Measurements from ENCODE around the gene INTS7. TPM values are rescaled to one million over a fixed set of nuclear protein-coding genes. Genes with fewer than 3 reads are reported as not detected.

The INTS7 gene
- total RNA-seq, 4 donors from 2014 or later, result 8.5 to 26.2 (median 11.4) TPM

- H3K27me3 ChIP-seq, result no peaks in the 10 kb centered on the region
- H3K27ac ChIP-seq, result no peak overlapping the region
- H3K4me1 ChIP-seq, result no peaks in the 10 kb centered on the region
- no peaks in the 10 kb centered on the region for H3K36me3 ChIP-seq
- intact Hi-C loops (cut with DNase I; ENCODE audit: low total_unique reads), result no loop called here
- TF ChIP-seq CTCF (IDR thresholded peaks at IDR 0.05) (no peak), POLR2A (IDR thresholded peaks at IDR 0.05) (no peak)
- H3K9me3 ChIP-seq, result no peaks in the 10 kb centered on the region
- DNase-seq, result no peak
- no peak overlapping the region for H3K4me3 ChIP-seq
Measured at GRCh38 chr1:211951856-211952255, 83.5 kb downstream of the INTS7 start.

- DNase-seq, result no peak
- TF ChIP-seq CTCF (IDR thresholded peaks at IDR 0.05) (no peak), POLR2A (IDR thresholded peaks at IDR 0.05) (no peak)
- no peaks in the 10 kb centered on the region for H3K4me1 ChIP-seq
- intact Hi-C loops (cut with DNase I; ENCODE audit: low total_unique reads), result no loop called here
- no peaks in the 10 kb centered on the region for H3K9me3 ChIP-seq
- H3K27ac ChIP-seq, result no peak overlapping the region
- H3K4me3 ChIP-seq, result no peak overlapping the region
- H3K36me3 ChIP-seq, result no peaks in the 10 kb centered on the region
- H3K27me3 ChIP-seq, result no peaks in the 10 kb centered on the region
Measured at GRCh38 chr1:211948377-211948776, 87.0 kb downstream of the INTS7 start.

GRCh38 chr1:211947396-211948295 lies 87.7 kb downstream of the INTS7 start:
- Histone ChIP-seq H3K4me1 (no peaks in the 10 kb centered on the region), H3K36me3 (no peaks in the 10 kb centered on the region), H3K27ac (no peak overlapping the region), H3K4me3 (no peak overlapping the region), H3K27me3 (no peaks in the 10 kb centered on the region), H3K9me3 (no peaks in the 10 kb centered on the region)
- intact Hi-C loops (cut with DNase I; ENCODE audit: low total_unique reads), result no loop called here
- TF ChIP-seq CTCF (IDR thresholded peaks at IDR 0.05) (no peak), POLR2A (IDR thresholded peaks at IDR 0.05) (no peak)
- no peak for DNase-seq

GRCh38 chr1:211944733-211945500 lies 90.4 kb downstream of the INTS7 start:
- DNase-seq, result no peak
- intact Hi-C loops (cut with DNase I; ENCODE audit: low total_unique reads), result no loop called here

More at GRCh38 chr1:211944733-211945500, 90.4 kb downstream of the INTS7 start:
- no peaks in the 10 kb centered on the region for H3K27me3 ChIP-seq
- TF ChIP-seq POLR2A (IDR thresholded peaks at IDR 0.05) (no peak), CTCF (IDR thresholded peaks at IDR 0.05) (no peak)
- H3K4me1 ChIP-seq, result no peaks in the 10 kb centered on the region
- H3K27ac ChIP-seq, result no peak overlapping the region
- no peaks in the 10 kb centered on the region for H3K36me3 ChIP-seq
- H3K9me3 ChIP-seq, result no peaks in the 10 kb centered on the region
- no peak overlapping the region for H3K4me3 ChIP-seq
